Measurements from ENCODE around the gene KCNQ1. TPM values are rescaled to one million over a fixed set of nuclear protein-coding genes. Genes with fewer than 3 reads are reported as not detected.

KCNQ1 gene
- polyA plus RNA-seq, 1 of the 3 experiments (the other 2 are of a cell fraction), result 0.05 TPM

GRCh38 chr11:2468363-2469235 lies 23.8 kb downstream of the KCNQ1 start (continued):
- TF ChIP-seq, protein P1, sequence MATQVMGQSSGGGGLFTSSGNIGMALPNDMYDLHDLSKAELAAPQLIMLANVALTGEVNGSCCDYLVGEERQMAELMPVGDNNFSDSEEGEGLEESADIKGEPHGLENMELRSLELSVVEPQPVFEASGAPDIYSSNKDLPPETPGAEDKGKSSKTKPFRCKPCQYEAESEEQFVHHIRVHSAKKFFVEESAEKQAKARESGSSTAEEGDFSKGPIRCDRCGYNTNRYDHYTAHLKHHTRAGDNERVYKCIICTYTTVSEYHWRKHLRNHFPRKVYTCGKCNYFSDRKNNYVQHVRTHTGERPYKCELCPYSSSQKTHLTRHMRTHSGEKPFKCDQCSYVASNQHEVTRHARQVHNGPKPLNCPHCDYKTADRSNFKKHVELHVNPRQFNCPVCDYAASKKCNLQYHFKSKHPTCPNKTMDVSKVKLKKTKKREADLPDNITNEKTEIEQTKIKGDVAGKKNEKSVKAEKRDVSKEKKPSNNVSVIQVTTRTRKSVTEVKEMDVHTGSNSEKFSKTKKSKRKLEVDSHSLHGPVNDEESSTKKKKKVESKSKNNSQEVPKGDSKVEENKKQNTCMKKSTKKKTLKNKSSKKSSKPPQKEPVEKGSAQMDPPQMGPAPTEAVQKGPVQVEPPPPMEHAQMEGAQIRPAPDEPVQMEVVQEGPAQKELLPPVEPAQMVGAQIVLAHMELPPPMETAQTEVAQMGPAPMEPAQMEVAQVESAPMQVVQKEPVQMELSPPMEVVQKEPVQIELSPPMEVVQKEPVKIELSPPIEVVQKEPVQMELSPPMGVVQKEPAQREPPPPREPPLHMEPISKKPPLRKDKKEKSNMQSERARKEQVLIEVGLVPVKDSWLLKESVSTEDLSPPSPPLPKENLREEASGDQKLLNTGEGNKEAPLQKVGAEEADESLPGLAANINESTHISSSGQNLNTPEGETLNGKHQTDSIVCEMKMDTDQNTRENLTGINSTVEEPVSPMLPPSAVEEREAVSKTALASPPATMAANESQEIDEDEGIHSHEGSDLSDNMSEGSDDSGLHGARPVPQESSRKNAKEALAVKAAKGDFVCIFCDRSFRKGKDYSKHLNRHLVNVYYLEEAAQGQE (IDR thresholded peaks at IDR 0.05; ENCODE audit: low read depth, low read length), result no peak
- no peak for TF ChIP-seq SIN3A (IDR thresholded peaks at IDR 0.05; ENCODE audit: borderline replicate concordance, low read depth, low read length)

DNA sequence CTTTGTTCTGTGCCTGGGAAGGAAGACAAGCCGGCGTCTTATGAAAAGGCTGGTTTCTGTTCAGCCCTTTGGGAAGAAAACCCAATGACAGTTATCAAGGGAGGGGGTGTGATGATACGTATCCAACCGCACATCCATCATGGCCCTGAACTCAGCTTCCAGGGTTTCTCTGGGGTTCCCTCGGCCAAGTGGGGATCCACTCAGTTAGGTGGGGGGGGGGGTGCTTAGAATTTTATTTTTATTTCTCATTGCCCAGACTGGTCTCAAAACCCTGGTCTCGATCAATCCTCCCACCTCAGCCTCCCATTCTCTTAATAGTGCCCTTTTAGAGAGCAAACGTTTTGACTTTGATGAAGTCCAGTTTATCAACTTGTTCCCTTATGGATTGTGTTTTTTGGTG lies 25.7 kb downstream of the KCNQ1 start:
- H3K4me1 ChIP-seq (ENCODE audit: control insufficient read depth in 1 of 2, insufficient read depth in 2 of 2, low read depth in 1 of 2, low read length in 1 of 2), result peaks cover 0 to 4% of the 10 kb centered on the region in 2 experiments; a peak in 1 of 4 replicates
- no peaks in the 10 kb centered on the region for H3K27me3 ChIP-seq (ENCODE audit: insufficient read depth)
- H3K79me2 ChIP-seq (ENCODE audit: insufficient read depth), result no peaks in the 10 kb centered on the region
- H3K4me3 ChIP-seq (ENCODE audit: low read depth in 2 of 2, low read length in 1 of 2), result no peak overlapping the region
- H3K36me3 ChIP-seq (replicated peaks in 1 of 2; ENCODE audit: control insufficient read depth in 1 of 2, insufficient read depth in 2 of 2, low read length in 1 of 2), result no peaks in the 10 kb centered on the region
- H4K20me1 ChIP-seq (ENCODE audit: insufficient read depth), result no peaks in the 10 kb centered on the region
- TF ChIP-seq CTCF (IDR thresholded peaks at IDR 0.05), result no peak
- TF ChIP-seq FOSL2 (IDR thresholded peaks at IDR 0.05; ENCODE audit: borderline replicate concordance, low read depth), result no peak
- TF ChIP-seq GATA2 (CRISPR knock-in tag; IDR thresholded peaks at IDR 0.05), result no peak
- TF ChIP-seq EP300 (IDR thresholded peaks at IDR 0.05; ENCODE audit: borderline replicate concordance in 1 of 2, low read depth in 1 of 2, low read length in 1 of 2), result no peak
- no peak for TF ChIP-seq MXI1 (IDR thresholded peaks at IDR 0.05; ENCODE audit: low read depth, low read length)
- TF ChIP-seq RAD21 (IDR thresholded peaks at IDR 0.05; ENCODE audit: low read length), result no peak
- no peak for TF ChIP-seq FOXM1 (IDR thresholded peaks at IDR 0.05; ENCODE audit: low read depth)
- no peak for TF ChIP-seq USF2 (IDR thresholded peaks at IDR 0.05; ENCODE audit: borderline replicate concordance, low read depth, low read length)
- TF ChIP-seq, protein P2, sequence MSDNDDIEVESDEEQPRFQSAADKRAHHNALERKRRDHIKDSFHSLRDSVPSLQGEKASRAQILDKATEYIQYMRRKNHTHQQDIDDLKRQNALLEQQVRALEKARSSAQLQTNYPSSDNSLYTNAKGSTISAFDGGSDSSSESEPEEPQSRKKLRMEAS (IDR thresholded peaks at IDR 0.05; ENCODE audit: low read depth), result no peak
- no peak for TF ChIP-seq MEF2A (IDR thresholded peaks at IDR 0.05; ENCODE audit: borderline replicate concordance, low read depth)
- no peak for TF ChIP-seq NRF1 (IDR thresholded peaks at IDR 0.05; ENCODE audit: low read depth, low read length)
- TF ChIP-seq JUND (IDR thresholded peaks at IDR 0.05), result no peak
- no peak overlapping the region for H3K27ac ChIP-seq (ENCODE audit: low read depth in 2 of 2, low read length in 1 of 2)
- ChIA-PET POLR2A (no interaction called here), CTCF (no interaction called here)
- no peak for DNase-seq
- no peak overlapping the region for H3K4me2 ChIP-seq
- no peaks in the 10 kb centered on the region for H3F3A ChIP-seq (replicated peaks; ENCODE audit: insufficient read depth)
- WGBS (ENCODE audit: low lambda C conversion rate), result 70% methylated on average over 7 of the region's 7 CpGs
- no peak overlapping the region for H3K9ac ChIP-seq
- no peaks in the 10 kb centered on the region for H3K9me3 ChIP-seq
- H2AFZ ChIP-seq (ENCODE audit: low read depth), result no peak overlapping the region
- H3K9me2 ChIP-seq, result no peaks in the 10 kb centered on the region

All from SK-N-SH (cell line).